Measurements from ENCODE around the gene YKT6. TPM values are rescaled to one million over a fixed set of nuclear protein-coding genes. Genes with fewer than 3 reads are reported as not detected.

Gene YKT6
- total RNA-seq, 1 donor = 39.0 TPM

DNA sequence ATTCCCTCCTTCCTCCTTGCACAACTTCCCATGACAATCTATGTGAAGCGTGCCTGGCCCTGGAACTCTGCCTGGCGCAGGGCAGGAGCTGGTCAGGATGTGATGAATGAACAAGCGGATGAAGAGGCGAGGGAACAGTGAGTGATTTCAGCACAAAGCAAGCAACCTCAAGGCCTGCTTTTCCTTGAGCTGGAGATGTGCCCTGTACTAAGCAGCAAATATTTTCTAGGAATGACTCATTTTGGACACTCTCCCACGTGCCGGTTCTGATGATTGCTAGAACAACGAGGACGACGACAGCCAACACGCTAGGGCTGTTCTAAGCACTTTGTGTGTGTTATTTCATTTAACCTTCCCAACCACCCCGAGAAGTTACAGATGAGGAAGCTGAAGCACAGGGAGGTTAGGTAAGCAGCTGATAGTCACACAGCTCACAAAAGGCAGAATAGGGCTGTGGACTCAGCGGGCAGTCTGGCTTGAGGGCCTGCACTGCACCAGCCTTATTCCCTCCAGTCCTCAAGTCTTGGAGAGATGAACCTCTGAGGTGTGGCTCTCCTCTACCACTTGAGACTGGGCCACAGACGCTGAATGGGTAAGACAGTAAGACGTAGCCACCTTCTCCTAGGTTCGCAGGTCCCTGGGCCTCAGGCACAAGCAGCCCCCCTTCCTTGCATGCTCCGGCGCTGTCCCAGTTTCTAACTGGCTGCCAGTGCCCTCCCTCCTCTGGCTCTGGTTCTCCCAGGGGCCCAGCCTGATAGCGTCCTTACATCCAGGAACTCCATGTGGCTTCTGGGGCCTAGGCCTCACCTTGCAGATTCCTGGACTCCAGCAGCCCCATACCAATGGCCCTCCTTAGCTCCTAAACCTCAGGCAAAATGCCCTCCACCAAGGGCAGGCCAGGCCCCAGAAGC, 59.0 kb downstream of the YKT6 start:
- H3K9me3 ChIP-seq (ENCODE audit: low read depth, low read length) = no peaks in the 10 kb centered on the region
- H3K4me3 ChIP-seq (ENCODE audit: low read length) = no peak overlapping the region
- peaks cover 20% of the 10 kb centered on the region for H3K4me1 ChIP-seq (ENCODE audit: insufficient read depth, low read length)
- H3K27me3 ChIP-seq (ENCODE audit: insufficient read depth, low read length) = no peaks in the 10 kb centered on the region

DNA sequence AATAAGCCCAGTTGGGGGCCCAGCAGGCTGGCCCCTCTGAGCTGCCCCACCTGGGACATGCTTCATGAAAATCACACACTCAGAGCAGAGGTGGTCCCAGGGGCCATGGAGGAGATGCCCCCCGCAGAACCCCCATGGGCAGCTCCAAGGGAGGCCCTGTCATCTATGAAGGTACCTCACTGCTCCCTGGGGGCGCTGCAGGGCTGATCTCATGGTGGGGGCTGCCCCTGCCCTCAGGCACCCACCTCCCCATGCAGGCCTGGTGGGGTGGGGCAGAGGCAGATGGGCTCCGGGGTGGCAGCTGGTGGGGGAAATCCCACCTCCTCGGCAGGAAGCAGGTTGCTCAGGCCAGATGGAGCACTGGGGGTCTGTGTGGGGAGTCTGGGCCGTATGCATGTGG, 60.5 kb downstream of the YKT6 start:
- Histone ChIP-seq H3K4me3 (ENCODE audit: low read length) (no peak overlapping the region), H3K4me1 (ENCODE audit: insufficient read depth, low read length) (peaks cover 20% of the 10 kb centered on the region), H3K9me3 (ENCODE audit: low read depth, low read length) (no peaks in the 10 kb centered on the region), H3K27me3 (ENCODE audit: insufficient read depth, low read length) (no peaks in the 10 kb centered on the region)

DNA sequence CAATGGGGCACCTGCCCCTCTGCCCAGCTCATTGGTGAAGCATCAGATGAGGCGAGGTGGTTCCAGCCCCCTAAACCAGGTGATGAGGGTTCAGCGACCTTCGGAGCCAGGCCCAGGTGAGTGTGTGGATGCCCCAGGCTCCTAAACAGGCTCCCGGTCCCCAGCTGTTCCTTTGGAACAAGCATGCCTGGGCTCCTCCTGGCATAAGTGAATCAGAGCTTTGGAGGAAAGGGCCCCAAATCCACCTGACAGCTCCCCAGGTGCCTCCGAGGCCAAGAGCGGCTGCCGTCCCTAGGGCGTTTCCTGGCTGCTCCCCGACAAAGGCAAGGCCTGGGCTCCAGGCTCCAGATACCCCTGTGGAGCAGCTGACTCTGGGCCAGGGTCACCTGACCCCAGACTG, 61.3 kb downstream of the YKT6 start:
- H3K9me3 ChIP-seq (ENCODE audit: low read depth, low read length) = no peaks in the 10 kb centered on the region
- H3K4me1 ChIP-seq (ENCODE audit: insufficient read depth, low read length) = peaks cover 20% of the 10 kb centered on the region
- no peaks in the 10 kb centered on the region for H3K27me3 ChIP-seq (ENCODE audit: insufficient read depth, low read length)
- no peak overlapping the region for H3K4me3 ChIP-seq (ENCODE audit: low read length)

DNA sequence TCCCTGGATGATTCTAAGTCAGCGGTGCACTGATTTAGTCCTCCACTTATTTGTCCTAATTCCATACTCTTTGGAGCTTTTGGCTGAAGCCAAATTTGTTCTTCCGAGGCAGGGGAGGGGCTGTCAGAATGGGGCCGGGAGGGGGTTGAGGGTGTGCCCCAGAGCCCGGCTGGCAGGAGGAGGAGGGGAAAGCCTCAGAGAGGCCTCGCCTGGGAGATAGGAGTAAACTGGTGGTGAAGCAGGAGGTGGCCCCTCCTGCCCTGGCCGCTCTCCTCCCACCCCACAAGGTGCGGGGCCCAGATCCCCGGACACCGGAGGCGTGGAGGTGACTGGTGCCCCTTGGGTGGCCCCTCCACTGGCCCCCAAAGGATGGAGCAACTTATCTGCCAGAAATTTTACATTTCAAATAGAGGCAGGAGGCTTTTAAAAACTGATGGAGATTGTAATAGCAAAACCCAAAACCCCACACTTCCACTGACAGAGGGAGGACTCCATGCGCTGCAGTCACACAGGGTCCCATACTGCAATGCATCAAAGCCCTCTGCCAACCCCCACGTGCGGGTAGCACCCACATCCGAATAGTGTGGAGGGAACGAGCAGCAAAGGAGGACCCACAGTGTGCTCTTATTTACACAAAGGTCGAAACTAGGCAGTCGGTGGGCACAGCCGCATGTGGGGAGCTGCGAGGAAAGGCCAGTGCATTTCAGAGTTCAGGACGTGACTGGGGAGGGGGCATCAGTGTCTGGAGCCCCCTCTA, 62.7 kb downstream of the YKT6 start:
- H3K9me3 ChIP-seq (ENCODE audit: low read depth, low read length) = no peaks in the 10 kb centered on the region
- H3K4me1 ChIP-seq (ENCODE audit: insufficient read depth, low read length) = peaks cover 6% of the 10 kb centered on the region
- no peak overlapping the region for H3K4me3 ChIP-seq (ENCODE audit: low read length)
- no peaks in the 10 kb centered on the region for H3K27me3 ChIP-seq (ENCODE audit: insufficient read depth, low read length)

Other genes starting within 250 kb of the YKT6 start
- gene SPDYE1, start 203.1 kb upstream of the YKT6 start, total RNA-seq = under 0.01 TPM
- 100 TPM for gene DBNL, start 156.3 kb upstream of the YKT6 start, total RNA-seq
- 0.63 TPM for gene PGAM2, start 135.4 kb upstream of the YKT6 start, total RNA-seq
- gene POLM, start 118.4 kb upstream of the YKT6 start, total RNA-seq = 15.6 TPM
- 5.4 TPM for gene AEBP1, start 96.6 kb upstream of the YKT6 start, total RNA-seq
- 14.9 TPM for gene POLD2, start 77.4 kb upstream of the YKT6 start, total RNA-seq
- gene MYL7, start 59.6 kb upstream of the YKT6 start, total RNA-seq = not detected
- gene GCK, start 11.5 kb upstream of the YKT6 start, total RNA-seq = 0.21 TPM
- not detected for gene CAMK2B, start 124.6 kb downstream of the YKT6 start, total RNA-seq

All from mononuclear cell (primary cell).